MCF 10A (cell line): ENCODE measurements around the gene GTSF1L. TPM values are rescaled to one million over a fixed set of nuclear protein-coding genes. Genes with fewer than 3 reads are reported as not detected.

Source experiments
- BruUV-seq: library from RNA; stranded (reverse); fragments of 400-500 nt; replicated peaks from 2 replicates; lab custom pipeline; 2021; lab: Mats Ljungman, UMichigan
- CTCF ChIA-PET: fragments of 300-600 bp; sonication (Branson Sonifier 250); formaldehyde crosslinking; extraction: SDS; loops from one replicate; lab custom pipeline; 2021; ENCODE audit warnings: antibody characterized with exemption, inconsistent platforms; lab: Yijun Ruan, JAX
- POLR2A ChIA-PET: fragments of 300-600, 350-650 bp; sonication (Branson Sonifier 250); formaldehyde crosslinking; extraction: SDS; loops from one replicate; lab custom pipeline; 2020; ENCODE audit warnings: antibody characterized with exemption, inconsistent platforms; lab: Yijun Ruan, JAX
- DNase-seq: peaks from one replicate; pipeline ENCODE4 v3.0.0-alpha.2; 2018; ENCODE audit not compliant: unreplicated experiment
- H3K27ac Mint-ChIP-seq: one replicate; pipeline ENCODE4 v1.8.0; 2022; ENCODE audit warnings: mild to moderate bottlenecking, low read depth, mixed read lengths; ENCODE audit not compliant: unreplicated experiment
- H3K27me3 Mint-ChIP-seq: one replicate; pipeline ENCODE4 v1.8.0; 2022; ENCODE audit warnings: mixed read lengths; ENCODE audit not compliant: insufficient read depth, unreplicated experiment
- H3K36me3 Mint-ChIP-seq: one replicate; pipeline ENCODE4 v1.8.0; 2022; ENCODE audit warnings: mild to moderate bottlenecking, moderate library complexity, mixed read lengths; ENCODE audit not compliant: insufficient read depth, unreplicated experiment
- H3K4me1 Mint-ChIP-seq: one replicate; pipeline ENCODE4 v1.8.0; 2022; ENCODE audit warnings: mixed read lengths; ENCODE audit not compliant: insufficient read depth, unreplicated experiment
- H3K4me3 Mint-ChIP-seq: one replicate; pipeline ENCODE4 v1.8.0; 2022; ENCODE audit warnings: mild to moderate bottlenecking, moderate library complexity, mixed read lengths; ENCODE audit not compliant: unreplicated experiment
- H3K9me3 Mint-ChIP-seq: one replicate; pipeline ENCODE4 v1.8.0; 2022; ENCODE audit warnings: mixed read lengths; ENCODE audit not compliant: unreplicated experiment
- intact Hi-C: fragments of 100-400 bp; cut with micrococcal nuclease; formaldehyde crosslinking; loops from 2 replicates; pipeline ENCODE4 v1.14.1; 2022
- total RNA-seq: library from RNA; stranded (reverse); gene quantifications from 2 replicates; pipeline ENCODE4 v1.2.3, GENCODE V29; 2022
- TF ChIP-seq, protein P1 (sequence below): fragments of 200-600 bp; IDR thresholded peaks from one replicate; pipeline ENCODE4 v1.8.0; 2022; ENCODE audit warnings: antibody characterized with exemption, mild to moderate bottlenecking; ENCODE audit not compliant: unreplicated experiment

Gene GTSF1L
- total RNA-seq, 1 experiment from 2014 or later: not detected

GRCh38 chr20:43736588-43737158 is 9.9 kb upstream of the GTSF1L start:
- ChIA-PET POLR2A (interaction anchor here (0.7 kb wide), 1 partner anchor 867 kb away, joined by 4 read pairs; no protein-coding TSS in a partner anchor), CTCF (interaction anchor here (0.6 to 3.2 kb wide), 4 partner anchors 13 to 380 kb away, joined by 3 to 32 read pairs (median 3); no protein-coding TSS in a partner anchor)
- BruUV-seq: no TSS peak
- Mint-ChIP-seq H3K4me1 (no peaks in the 10 kb centered on the region), H3K36me3 (no peaks in the 10 kb centered on the region), H3K27ac (no peak overlapping the region), H3K9me3 (no peaks in the 10 kb centered on the region), H3K27me3 (peaks cover 14% of the 10 kb centered on the region), H3K4me3 (no peak overlapping the region)
- no peak for DNase-seq
- TF ChIP-seq, protein P1, sequence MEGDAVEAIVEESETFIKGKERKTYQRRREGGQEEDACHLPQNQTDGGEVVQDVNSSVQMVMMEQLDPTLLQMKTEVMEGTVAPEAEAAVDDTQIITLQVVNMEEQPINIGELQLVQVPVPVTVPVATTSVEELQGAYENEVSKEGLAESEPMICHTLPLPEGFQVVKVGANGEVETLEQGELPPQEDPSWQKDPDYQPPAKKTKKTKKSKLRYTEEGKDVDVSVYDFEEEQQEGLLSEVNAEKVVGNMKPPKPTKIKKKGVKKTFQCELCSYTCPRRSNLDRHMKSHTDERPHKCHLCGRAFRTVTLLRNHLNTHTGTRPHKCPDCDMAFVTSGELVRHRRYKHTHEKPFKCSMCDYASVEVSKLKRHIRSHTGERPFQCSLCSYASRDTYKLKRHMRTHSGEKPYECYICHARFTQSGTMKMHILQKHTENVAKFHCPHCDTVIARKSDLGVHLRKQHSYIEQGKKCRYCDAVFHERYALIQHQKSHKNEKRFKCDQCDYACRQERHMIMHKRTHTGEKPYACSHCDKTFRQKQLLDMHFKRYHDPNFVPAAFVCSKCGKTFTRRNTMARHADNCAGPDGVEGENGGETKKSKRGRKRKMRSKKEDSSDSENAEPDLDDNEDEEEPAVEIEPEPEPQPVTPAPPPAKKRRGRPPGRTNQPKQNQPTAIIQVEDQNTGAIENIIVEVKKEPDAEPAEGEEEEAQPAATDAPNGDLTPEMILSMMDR: no peak
- intact Hi-C loops: no loop called here

DNA sequence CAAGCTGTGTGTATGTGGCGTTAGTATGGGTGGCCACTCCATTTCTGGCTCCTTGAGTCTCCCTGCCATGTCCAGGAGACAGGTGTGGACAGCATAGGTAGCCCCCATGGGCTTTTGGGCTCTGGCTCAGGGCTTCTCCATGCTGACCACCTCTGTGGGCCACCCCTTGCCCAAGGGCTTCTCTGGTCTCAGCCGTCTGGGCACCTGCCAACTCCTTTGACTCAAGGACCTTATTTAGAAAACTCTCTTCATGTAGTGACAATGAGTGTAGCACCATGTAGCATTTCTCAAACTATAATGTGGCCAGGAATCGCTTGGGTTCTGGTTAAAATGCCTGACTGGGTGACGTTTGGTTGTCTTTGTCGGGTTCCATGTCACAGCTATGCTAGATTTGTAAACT is 5.1 kb upstream of the GTSF1L start:
- Mint-ChIP-seq H3K36me3 (no peaks in the 10 kb centered on the region), H3K27me3 (peaks cover 14% of the 10 kb centered on the region), H3K4me1 (no peaks in the 10 kb centered on the region), H3K4me3 (no peak overlapping the region), H3K27ac (no peak overlapping the region), H3K9me3 (no peaks in the 10 kb centered on the region)
- intact Hi-C loops: no loop called here
- ChIA-PET POLR2A (interaction anchor here (1.7 kb wide), 1 partner anchor 274 kb away, joined by 4 read pairs; the partner anchor contains the start of gene SRSF6), CTCF (interaction anchor here (1.1 to 1.4 kb wide), 3 partner anchors 349 to 458 kb away, joined by 3 read pairs; no protein-coding TSS in a partner anchor)
- TF ChIP-seq, protein P1: no peak
- no TSS peak for BruUV-seq
- DNase-seq: no peak

GRCh38 chr20:43731469-43731868 is 4.7 kb upstream of the GTSF1L start:
- ChIA-PET CTCF (interaction anchor here (0.7 to 1.4 kb wide), 5 partner anchors 8 to 458 kb away, joined by 3 to 4 read pairs (median 3); no protein-coding TSS in a partner anchor), POLR2A (no interaction called here)
- H3K4me1 Mint-ChIP-seq: no peaks in the 10 kb centered on the region
- H3K9me3 Mint-ChIP-seq: no peaks in the 10 kb centered on the region
- BruUV-seq: no TSS peak
- H3K36me3 Mint-ChIP-seq: no peaks in the 10 kb centered on the region
- intact Hi-C loops: no loop called here
- H3K4me3 Mint-ChIP-seq: no peak overlapping the region
- no peak overlapping the region for H3K27ac Mint-ChIP-seq
- H3K27me3 Mint-ChIP-seq: peaks cover 14% of the 10 kb centered on the region
- TF ChIP-seq, protein P1: no peak
- DNase-seq: no peak

DNA sequence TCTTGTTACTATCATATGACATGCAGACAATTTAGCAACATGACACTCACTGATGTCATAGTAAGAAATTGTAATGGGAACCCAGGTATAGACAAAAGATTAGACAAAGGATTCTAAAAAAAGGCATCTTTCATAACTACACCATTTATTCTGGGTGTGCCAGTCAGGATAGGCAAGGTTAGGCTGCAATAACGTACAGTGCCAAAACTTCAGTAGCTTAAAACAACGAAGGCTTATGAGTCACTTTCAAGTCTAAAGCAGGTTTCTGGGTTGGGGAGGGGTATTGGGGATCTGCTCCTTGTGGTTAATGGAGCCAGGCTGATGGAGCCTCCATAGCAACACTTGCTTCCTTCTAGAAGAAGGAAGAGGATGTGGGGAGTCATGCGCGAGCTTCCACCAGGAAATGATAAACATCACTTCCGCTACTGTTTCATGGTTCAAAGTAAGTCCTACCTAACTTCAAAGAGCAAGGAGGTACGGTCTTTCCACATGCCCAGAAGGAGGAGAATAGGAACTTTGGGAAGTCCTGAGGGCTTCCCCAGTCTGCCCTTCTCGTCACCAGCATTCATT is 2.0 kb upstream of the GTSF1L start:
- no peak for DNase-seq
- H3K4me3 Mint-ChIP-seq: no peak overlapping the region
- no peaks in the 10 kb centered on the region for H3K4me1 Mint-ChIP-seq
- no peaks in the 10 kb centered on the region for H3K9me3 Mint-ChIP-seq
- no TSS peak for BruUV-seq
- no peaks in the 10 kb centered on the region for H3K36me3 Mint-ChIP-seq
- TF ChIP-seq, protein P1: no peak
- H3K27me3 Mint-ChIP-seq: peaks cover 14% of the 10 kb centered on the region
- CTCF ChIA-PET: interaction anchor here (0.6 to 3.8 kb wide), 3 partner anchors 16 to 21 kb away, joined by 3 to 26 read pairs (median 4); no protein-coding TSS in a partner anchor
- no peak overlapping the region for H3K27ac Mint-ChIP-seq
- POLR2A ChIA-PET: interaction anchor here (0.7 to 1.6 kb wide), 4 partner anchors 23 to 461 kb away, joined by 3 to 4 read pairs (median 3); no protein-coding TSS in a partner anchor
- intact Hi-C loops: no loop called here
